HG03159 (cell line): Measurements from ENCODE around the gene EGLN3.
"Not testable (repeated sequence)": the region's sequence is repeated elsewhere in the genome, so short reads cannot be mapped to it uniquely, and the experiment has no call there.

Experiments used
- ATAC-seq: cut with Tn5 transposase; IDR thresholded peaks from one replicate; pipeline ENCODE4 v1.9.1; 2021; ENCODE audit warnings: mild to moderate bottlenecking, moderate library complexity; ENCODE audit not compliant: unreplicated experiment

The EGLN3 gene

DNA sequence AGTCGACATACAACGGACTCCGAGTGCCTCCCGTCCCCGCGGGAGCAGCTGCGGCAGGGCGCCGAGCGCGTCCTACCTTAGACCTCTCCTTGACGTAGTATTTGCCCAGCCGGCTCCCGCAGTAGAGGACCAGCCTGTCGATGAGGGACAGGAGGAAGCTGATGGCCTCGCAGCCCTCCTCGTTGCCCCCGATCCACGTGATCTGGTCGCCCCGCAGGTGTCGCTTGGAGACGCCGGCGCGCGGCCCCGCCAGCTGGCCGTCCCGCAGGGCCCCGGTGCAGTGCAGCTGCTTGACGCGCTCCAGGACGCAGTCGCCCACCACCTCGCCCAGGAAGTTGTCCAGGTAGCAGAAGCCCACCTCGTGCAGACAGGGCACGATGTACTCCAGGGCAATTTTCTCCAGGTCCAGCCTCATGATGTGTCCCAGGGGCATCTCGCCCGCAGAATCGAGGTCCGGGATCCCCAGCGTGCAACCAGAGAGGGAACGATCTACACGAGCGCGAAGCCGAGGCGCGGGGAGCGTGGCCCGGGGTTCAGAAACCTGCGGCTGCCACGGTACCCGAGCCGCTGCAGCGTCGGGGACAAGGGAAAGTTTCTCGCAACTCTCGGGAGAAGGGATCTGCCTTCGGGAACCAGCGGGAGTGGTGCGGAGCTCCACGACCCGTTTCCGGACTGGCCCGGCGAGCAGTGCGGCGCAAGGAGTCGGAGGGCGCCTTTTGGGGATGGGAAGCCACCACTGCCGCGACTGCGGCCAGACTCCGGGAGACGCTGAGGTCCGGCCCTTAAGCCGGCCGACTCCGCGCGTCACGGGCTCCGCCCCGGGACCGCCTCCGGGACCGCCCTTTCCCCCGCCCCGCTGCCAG, at the start of gene EGLN3:
EGLN3 (minus strand) TSS at position 755 of the 863 bp plus-strand sequence; CDS start at position 433, 322 bp downstream.
- peak; percentile 82 for ATAC-seq

DNA sequence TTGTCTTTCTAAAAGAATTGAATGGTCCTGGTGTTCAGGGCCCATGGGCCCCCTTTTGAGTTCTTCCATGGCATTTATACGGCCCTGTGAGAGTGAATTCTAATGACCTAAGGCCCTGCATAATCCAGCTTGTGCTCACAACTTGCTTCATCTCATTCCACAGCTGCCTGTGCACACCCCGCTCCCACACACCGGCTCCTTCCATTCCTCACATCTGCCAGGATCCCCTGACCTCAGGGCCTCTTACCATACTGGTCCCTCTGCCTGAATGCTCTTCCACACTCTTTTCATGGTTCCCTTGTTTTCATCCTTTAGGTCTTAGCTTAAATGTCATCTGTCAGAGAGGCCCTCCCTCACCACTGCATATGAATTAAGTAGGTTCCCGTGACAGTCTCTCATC, 49.5 kb upstream of the EGLN3 start:
- ATAC-seq: no peak

DNA sequence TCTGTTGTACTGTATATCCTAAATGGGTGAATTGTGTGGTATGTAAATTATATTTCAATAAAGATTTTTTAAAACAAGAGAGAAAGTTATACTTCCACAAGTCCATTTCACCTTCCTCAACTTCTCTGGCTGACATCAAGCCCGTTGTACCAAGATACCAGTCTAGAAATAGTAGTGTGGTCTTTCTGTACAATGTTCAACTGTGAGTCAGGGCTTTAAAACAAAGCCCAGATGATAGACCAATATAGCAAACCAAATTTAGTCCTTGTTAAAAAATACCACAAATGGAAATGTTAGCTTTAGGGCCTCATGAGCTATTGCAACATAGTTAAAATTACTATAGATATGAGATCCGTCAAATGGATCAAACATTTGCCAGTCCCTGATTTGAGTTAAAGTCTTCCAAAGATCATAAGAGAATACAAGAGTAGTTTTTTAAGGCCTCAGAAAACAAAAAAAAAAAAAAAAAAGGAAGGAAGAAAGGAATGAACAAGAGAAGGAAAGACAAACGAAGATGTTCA, 49.0 kb upstream of the EGLN3 start:
- no peak for ATAC-seq

DNA sequence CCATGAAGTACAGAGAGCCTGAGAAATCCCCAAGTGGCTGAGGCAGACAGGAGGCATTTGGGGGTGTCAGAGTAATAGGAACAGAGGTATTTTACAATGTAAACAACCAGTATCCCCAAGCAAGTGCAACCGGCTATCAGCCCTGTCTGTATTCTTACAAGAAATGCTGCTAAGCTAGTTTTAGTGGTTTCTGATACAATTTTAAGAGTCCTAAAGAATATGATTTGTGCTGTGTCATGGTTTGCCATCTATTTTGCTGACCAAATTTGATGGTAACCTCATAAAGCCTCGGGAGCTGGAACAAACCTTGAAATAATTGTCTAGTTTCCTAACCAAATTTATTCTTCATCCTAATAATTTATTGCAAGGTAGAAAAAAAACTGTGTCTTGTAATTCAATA, 46.7 kb upstream of the EGLN3 start:
- ATAC-seq: no peak

DNA sequence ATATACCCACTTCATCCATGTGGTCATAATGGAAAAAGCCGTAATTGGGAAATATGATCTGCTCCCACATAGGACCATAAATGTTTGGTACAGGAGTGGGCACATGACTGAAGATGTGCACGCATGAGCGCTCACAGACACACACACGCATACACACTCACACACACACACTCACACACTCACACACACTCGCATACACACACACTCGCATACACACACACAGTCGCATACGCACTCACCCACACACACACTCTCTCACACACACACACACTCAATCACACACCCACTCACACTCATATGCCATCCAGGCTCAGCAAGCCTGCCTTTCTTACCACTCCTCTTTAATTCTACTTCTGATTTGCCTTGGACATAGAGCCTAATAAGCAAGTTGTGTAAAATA, 45.6 kb upstream of the EGLN3 start:
- ATAC-seq: no peak

DNA sequence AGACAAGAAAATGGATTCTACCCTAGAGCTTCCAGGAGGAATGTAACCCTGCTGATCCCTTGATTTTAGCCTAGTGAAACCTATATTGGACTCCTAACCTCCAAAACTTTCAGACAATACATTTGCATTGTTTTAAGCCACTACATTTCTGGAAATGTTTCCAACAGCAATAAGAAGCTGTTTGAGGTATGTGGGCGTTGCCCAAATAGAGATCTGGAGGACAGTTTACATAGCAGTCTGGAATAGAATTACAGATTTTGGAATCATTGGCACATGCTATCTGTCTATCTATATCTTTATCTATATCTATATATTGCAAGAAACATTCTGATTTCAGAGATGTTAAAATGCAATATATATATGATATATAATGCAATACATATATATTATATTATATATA, 42.4 kb upstream of the EGLN3 start:
- no peak for ATAC-seq

DNA sequence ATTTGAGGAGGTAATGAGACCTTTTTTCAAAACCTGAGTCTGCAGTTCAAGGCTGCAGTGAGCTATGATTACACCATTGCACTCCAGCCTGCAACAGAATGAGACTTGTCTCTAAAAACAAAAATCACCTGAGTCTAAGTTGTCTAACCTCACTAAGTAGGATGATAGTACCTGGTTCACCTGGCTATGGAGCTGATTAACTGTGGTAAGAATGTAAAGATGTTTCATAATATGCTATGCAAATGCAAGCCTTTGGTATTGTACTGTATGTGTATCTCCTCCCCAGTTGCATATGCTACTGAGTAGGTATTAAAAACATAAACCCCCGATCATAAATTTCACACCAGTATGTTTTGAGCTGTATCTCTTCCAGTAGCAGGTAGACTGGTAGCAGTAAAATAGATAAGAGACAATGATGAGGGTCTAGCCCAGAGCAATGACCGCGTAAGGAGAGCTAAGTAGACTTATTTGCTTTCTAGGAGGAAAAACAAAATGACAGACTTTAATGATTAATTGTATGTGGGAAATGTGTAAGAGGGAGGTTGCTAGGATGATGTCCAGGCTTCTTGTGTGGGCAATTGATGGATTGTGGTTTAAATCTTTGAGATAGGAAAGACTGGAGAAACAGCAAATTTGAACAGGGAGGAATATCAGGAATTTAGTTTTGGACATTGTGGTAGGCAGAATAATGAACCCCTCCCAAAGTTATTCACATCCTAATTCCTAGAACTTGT, 41.6 kb upstream of the EGLN3 start:
- ATAC-seq: no peak

DNA sequence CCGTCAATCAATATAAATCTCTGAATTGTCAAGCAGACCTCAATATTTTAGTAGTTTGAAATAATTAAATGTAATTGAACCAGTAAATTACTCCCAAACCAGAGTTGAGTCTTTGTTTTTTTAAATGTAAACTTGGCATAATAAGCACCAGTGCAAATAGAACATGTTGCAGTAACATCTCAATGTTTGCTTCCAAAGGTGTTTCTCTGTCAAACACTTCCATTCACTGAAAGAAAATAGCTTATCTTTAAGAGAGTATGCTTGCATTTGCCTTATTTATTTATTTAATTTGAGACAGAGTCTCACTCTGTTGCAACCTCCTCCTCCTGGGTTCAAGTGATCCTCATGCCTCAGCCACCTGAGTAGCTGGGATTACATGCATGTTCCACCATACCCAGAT, 39.9 kb upstream of the EGLN3 start:
- ATAC-seq: no peak

DNA sequence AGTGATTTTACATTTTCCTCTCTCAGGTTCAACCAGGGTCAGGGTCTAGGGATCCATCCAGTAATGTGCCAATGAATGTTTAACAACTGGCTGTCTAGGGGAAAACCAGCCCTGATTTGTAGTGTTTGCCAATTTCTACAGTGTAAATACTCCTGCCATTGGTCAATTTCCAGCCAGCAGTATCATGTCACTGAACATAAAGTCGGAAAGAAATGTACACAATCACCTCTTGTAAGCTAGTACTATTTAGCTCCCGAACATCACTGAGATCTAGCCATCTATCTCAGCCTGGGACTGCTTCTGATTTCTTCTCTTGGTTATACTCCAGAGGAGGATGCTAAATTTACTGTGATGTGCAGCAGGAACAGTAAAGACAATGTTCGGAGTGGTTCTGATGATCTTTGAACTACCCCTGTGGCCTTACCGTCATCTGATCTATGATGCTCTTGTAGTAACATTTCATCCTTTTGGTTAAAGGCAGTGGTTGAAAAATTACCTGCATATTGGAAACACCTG, 36.7 kb upstream of the EGLN3 start:
- no peak for ATAC-seq

DNA sequence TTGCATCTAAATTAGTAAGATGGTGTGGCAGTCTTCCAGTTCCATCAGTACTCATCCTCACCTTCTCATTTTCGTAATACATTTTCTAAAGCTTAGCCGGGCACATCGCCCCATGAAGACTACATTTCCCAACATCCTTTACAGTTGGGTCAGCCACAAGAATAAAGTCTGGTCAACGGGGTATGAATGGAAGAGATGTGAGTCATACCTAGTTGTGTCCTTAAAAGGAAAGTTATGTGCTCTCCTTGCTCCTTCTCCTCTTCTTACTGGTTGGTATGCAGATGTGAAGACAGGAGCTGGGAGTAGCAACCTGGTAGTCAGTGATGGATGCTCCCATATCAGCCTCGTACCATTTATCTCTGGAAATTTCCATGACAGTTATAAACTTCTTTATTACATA, 35.9 kb upstream of the EGLN3 start:
- ATAC-seq: no peak

DNA sequence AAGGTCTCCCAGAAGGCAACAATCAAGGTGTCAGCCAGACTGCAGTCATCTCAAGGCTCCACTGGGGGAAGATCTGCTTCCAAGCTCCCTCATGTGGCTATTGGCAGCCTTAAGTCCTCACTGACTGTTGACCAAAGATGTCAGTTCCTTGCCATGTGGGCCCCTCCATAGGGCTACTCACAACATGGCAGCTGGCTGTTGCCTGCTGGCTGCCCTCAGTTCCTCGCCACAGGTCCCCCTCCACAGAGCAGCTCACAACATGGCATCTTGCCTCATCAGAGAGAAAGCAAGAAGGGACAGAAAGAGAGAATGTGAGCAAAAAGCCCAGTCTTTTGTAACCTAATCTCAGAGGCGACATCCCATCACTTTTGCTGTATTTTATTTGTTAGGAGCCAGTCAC, 34.4 kb upstream of the EGLN3 start:
- no peak for ATAC-seq

DNA sequence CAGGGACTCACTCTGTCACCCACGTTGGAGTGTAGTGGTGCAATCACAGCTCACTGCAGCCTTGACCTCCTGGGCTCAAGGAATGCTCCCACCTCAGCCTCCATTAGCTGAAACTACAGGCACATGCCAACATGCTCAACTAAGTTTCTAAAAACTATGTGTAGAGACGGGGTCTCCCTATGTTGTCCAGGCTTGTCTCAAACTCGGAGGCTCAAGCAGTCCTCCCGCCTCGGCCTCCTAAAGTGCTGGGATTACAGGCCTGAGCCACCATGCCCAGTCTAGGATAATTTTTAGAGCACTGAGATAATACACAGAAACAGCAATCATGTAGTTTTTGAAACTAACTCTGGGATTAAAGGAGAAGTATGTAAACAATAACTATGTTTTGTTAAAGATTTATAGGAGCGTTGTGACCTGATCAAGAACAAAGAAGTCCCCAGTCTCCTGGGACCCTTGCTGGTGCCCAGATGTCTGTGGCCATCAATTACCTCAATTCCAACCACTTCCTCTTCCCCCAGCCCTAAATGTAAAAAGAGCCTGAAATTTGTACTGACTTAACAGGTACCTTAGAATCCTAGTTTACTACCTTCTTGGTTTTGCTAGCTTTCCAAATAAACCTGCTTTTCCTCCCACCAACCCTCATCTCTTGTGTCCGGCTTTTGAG, 28.9 kb upstream of the EGLN3 start:
- peak; percentile 84 for ATAC-seq

DNA sequence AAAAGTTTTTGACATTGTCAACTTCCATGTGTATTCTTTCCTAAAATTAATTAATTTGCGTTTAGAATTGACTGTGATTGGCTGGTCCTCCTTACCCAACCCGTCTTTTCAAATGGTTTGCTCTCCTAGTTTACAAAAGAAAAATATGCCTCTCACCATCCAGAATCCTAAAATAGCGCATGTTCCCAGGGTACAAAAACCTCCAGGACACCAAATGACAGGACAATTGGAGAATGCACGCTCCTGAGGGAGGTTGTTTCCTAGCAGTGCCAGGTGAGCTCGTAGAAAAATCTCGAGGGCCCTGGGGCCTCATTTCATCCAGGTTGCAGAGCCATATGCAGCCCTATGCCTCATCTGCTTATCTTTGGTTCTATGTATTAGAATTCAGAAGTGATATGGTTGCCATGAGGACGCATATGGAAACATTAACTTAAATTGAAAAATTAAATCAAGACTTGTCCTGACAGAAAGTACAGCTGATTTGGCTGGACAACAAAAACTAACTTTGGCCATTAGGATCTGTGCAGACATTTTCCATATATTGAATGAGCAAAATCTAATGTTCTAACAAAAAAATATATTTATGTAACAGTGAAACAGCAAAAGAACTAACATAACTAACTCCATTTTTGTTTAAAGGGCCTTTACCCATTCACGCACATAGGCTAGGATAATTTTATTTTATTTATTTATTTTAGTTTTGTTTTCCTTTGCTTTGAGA, 28.2 kb upstream of the EGLN3 start:
- ATAC-seq: no peak

DNA sequence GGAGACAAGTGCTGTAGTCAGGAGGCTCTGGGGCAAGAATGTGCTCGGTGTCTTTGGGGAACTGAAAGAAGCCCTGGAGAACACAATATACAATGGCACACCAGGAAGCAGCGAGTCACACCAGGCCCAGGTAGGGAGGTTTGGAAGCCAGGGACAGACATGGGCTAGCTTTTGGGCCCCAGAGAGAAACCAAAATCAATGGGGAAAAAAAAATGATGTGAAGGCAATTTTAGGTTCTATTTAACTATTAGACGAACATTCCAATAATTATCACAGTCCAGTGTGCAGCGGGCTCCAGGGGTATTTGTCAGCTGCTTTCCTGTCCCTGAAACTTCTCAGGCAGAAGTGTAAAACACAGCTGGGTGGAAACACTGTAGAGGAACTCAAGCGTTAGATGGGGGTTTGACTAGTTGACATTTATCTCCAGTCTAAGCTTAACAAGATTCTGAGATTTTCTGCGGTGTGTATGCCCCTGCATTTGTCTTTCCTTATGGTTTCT, 21.8 kb upstream of the EGLN3 start:
- ATAC-seq: peak; percentile 97

DNA sequence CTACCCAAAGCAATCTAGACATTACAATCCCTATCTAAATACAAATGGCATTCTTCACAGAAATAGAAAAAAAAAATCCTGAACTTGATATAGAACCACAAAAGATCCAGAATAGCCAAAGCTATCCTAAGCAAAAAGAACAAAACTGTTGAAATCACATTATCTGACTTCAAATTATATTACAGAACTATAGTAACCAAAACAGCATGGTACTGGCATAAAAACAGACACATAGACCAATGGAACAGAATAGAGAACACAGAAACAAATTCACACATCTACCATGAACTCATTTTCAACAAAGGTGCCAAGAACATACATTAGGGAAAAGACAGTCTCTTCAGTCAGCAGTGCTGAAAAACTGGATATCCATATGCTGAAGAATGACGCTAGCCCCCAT, 19.0 kb upstream of the EGLN3 start:
- not testable (repeated sequence) for ATAC-seq

DNA sequence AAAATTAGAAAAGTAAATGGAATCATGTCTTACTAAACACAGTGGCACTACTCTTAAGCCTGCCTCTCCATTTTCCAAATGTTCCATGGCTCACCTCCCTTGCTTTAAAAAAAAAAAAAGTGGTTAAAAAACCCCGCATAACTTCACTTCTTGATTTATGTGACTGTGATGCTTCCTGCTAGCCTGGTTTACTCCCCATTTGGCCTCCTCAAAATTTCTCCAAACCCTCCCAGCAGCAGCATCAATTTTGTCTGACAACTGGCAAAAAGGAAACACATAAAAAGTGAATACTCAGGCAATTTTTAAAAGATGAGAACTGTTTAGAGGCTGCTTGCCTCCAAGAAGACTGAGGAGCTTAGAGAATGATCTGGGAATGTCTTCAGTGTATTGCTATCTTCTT, 17.8 kb upstream of the EGLN3 start:
- ATAC-seq: no peak

DNA sequence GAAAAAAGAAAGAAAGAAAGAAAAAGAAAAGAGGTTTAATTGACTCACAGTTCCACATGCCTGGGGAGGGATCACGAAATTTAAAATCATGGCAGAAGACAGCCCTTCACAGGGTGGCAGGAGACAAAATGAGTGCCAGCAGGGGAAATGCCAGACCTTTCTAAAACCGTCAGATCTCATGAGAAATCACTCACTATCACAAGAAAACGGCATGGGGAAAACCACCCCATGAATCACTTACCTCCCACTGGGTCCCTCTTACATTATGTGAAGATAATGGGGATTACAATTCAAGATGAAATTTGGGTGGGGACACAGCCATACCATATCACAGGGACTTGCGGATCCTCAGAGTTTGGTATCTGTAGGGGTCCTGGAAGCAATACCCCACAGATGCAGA, 16.3 kb upstream of the EGLN3 start:
- no peak for ATAC-seq

DNA sequence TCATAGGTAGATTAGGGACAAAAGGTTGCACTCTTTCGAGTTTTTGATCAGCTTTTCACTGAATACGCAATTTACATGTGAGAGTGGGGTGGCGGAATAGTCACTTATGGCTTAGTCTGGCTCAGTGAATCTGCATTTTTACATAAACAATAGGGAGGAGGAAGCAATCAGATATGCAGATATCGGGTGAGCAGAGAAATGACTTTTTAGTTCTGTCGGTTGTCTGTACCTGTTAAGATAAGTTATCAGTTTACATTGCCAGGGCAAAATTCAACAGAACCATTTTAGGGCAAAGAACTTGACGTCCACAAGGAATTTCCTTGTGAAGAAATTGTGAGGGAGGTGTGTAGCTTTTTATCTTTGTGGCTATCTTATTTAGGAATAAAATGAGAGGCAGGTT, 15.4 kb upstream of the EGLN3 start:
- ATAC-seq: no peak

DNA sequence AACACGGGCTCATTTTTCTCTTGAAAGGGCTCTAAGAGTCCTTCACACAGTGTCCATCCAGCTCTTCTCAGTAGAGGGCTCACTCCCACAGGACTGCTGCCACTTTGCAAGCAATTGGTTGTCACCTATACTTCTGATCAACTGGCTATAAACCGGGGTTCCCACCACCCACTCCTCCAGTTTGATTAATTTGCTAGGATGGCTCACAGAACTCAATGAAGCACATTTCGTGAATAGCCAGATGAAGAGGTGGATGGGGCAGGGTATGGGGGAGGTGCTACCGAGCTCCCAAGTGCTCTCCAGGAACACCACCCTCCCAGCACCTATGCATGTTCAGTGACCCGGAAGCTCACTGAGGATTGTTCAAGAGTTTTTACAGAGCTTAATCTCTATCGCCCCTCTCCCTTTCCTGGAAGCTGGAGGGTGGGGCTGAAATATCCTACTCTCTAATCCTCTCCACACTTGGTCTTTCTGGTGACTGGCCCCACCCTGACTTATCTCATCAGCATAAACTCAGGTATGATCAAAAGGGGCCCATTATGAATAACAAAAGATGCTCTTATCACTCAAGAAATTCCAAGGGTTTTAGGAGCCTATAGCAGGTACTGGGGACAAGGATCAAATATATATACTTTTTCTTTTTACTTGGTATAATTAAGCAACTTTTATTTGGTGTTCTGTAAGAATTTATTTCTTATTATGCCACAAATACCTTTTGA, 13.9 kb upstream of the EGLN3 start:
- ATAC-seq: no peak

DNA sequence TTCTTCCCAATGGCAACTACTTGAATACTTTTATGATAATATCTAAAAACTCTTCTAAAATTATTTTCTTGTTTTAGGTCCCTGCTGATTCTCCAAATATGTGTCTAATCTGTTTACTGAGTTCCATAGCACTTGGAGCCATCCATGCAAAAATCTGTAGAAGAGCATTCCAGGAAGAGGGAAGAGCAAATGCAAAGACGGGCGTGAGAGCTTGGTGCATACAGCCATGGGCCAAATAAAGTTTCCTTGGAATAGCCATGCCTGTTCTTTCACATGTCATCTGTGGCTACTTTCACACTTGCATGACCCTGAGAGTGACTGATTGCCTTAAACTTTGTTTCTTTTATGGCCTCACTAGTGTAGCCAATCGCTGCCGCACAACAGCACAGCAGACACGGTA, 13.0 kb upstream of the EGLN3 start:
- no peak for ATAC-seq
